CD4-positive, alpha-beta memory T cell (primary cell): ENCODE measurements around the gene HAPLN1. TPM values are rescaled to one million over a fixed set of nuclear protein-coding genes. Genes with fewer than 3 reads are reported as not detected.

ENCODE experiments used
- CTCF ChIA-PET: fragments of 350-600 bp; sonication (Branson Sonifier 250); formaldehyde crosslinking; loops from one replicate; lab custom pipeline; 2021; ENCODE audit warnings: inconsistent platforms; ENCODE audit not compliant: partially characterized antibody; lab: Charles Lee
- POLR2A ChIA-PET: fragments of 350-600 bp; sonication (Branson Sonifier 250); formaldehyde crosslinking; loops from one replicate; lab custom pipeline; 2021; ENCODE audit not compliant: partially characterized antibody; lab: Charles Lee
- DNase-seq, 5 donors: peaks; one replicate each; pipeline versions ENCODE4 v3.0.0 to v3.0.0-alpha.2; 2020 to 2022; ENCODE audit warnings: mixed read lengths in 1 of 5
- H3K27ac ChIP-seq: one replicate; pipeline ENCODE4 v1.7.0; 2013; ENCODE audit warnings: low read depth, low read length
- H3K27me3 ChIP-seq: 2 replicates; pipeline ENCODE4 v1.7.0; 2013; ENCODE audit warnings: mild to moderate bottlenecking, low read length, moderate library complexity; ENCODE audit not compliant: insufficient read depth
- H3K36me3 ChIP-seq: 2 replicates; pipeline ENCODE4 v1.7.0; 2013; ENCODE audit warnings: mild to moderate bottlenecking, low read length, moderate library complexity; ENCODE audit not compliant: insufficient read depth
- H3K4me1 ChIP-seq: 2 replicates; pipeline ENCODE4 v1.7.0; 2013; ENCODE audit warnings: mild to moderate bottlenecking, low read length, moderate library complexity; ENCODE audit not compliant: insufficient read depth
- H3K4me3 ChIP-seq, 2 donors: one replicate each; pipeline ENCODE4 v1.7.0; 2013; ENCODE audit warnings: low read length in 2 of 2, mild to moderate bottlenecking in 1 of 2
- H3K9me3 ChIP-seq, 2 donors: one replicate each; pipeline ENCODE4 v1.7.0; 2013; ENCODE audit warnings: low read length in 2 of 2, control low read depth in 1 of 2; ENCODE audit not compliant: control insufficient read depth in 1 of 2
- H3K27ac Mint-ChIP-seq, 7 donors: one replicate each; pipeline ENCODE4 v1.8.0; 2020 to 2021; ENCODE audit warnings: mixed read lengths in 7 of 7, mild to moderate bottlenecking in 6 of 7, inconsistent platforms in 3 of 7, moderate library complexity in 3 of 7
- H3K27me3 Mint-ChIP-seq, 2 donors: one replicate each; pipeline ENCODE4 v1.8.0; 2020 to 2021; ENCODE audit warnings: mixed read lengths in 2 of 2
- H3K36me3 Mint-ChIP-seq, 2 donors: one replicate each; pipeline ENCODE4 v1.8.0; 2020 to 2021; ENCODE audit warnings: mixed read lengths in 2 of 2, inconsistent platforms in 1 of 2, mild to moderate bottlenecking in 1 of 2
- H3K4me1 Mint-ChIP-seq, 4 donors: one replicate each; pipeline ENCODE4 v1.8.0; 2020 to 2021; ENCODE audit warnings: mixed read lengths in 4 of 4, mild to moderate bottlenecking in 1 of 4
- H3K4me3 Mint-ChIP-seq, 8 donors: one replicate each; pipeline ENCODE4 v1.8.0; 2020 to 2021; ENCODE audit warnings: mixed read lengths in 8 of 8, mild to moderate bottlenecking in 7 of 8, moderate library complexity in 6 of 8, inconsistent platforms in 3 of 8
- H3K9me3 Mint-ChIP-seq, 8 donors: one replicate each; pipeline ENCODE4 v1.8.0; 2020 to 2021; ENCODE audit warnings: mixed read lengths in 8 of 8, mild to moderate bottlenecking in 5 of 8, inconsistent platforms in 3 of 8, moderate library complexity in 1 of 8
- intact Hi-C: fragments of 100-400 bp; cut with micrococcal nuclease; formaldehyde crosslinking; loops from one replicate; pipeline ENCODE4 v1.15.1; 2023
- polyA plus RNA-seq, 2 donors: library from polyadenylated mRNA; unstranded; fragments of 300-500 nt; fragmentation: Illumina TruSeq; gene quantifications; one replicate each; pipeline ENCODE4 v1.2.3, GENCODE V29; 2021
- total RNA-seq, 2 experiments: library from RNA; stranded (reverse); gene quantifications; one replicate each; pipeline ENCODE4 v1.2.3, GENCODE V29; 2021

The HAPLN1 gene
- total and polyA plus RNA-seq, 4 experiments from 2014 or later, result not detected

- Mint-ChIP-seq H3K4me1 (no peaks in the 10 kb centered on the region), H3K36me3 (no peaks in the 10 kb centered on the region), H3K27ac (no peak overlapping the region), H3K4me3 (no peak overlapping the region), H3K27me3 (peaks cover 2 to 8% of the 10 kb centered on the region in 2 donors), H3K9me3 (peaks cover 0 to 9% (median 2%) of the 10 kb centered on the region in 8 donors)
- Histone ChIP-seq H3K9me3 (no peaks in the 10 kb centered on the region), H3K4me1 (no peaks in the 10 kb centered on the region), H3K36me3 (no peaks in the 10 kb centered on the region), H3K27me3 (no peaks in the 10 kb centered on the region), H3K4me3 (no peak overlapping the region), H3K27ac (no peak overlapping the region)
- POLR2A ChIA-PET, result no interaction called here
- intact Hi-C loops, result no loop called here
- CTCF ChIA-PET, result no interaction called here
- DNase-seq, result no peak
Measured at GRCh38 chr5:83708170-83708569, 12.5 kb downstream of the HAPLN1 start.

GRCh38 chr5:83703059-83703458, 17.6 kb downstream of the HAPLN1 start:
- H3K27me3 Mint-ChIP-seq, result peaks cover 1 to 11% of the 10 kb centered on the region in 2 donors
- ChIA-PET POLR2A (no interaction called here), CTCF (interaction anchor here (1.7 kb wide), 1 partner anchor 9 kb away, joined by 4 read pairs; no protein-coding TSS in a partner anchor)

GRCh38 chr5:83701886-83702285, 18.8 kb downstream of the HAPLN1 start:
- CTCF ChIA-PET, result interaction anchor here (1.4 to 1.7 kb wide), 2 partner anchors 7 to 10 kb away, joined by 3 to 4 read pairs; no protein-coding TSS in a partner anchor
- no peaks in the 10 kb centered on the region for H3K36me3 ChIP-seq
- intact Hi-C loops, result no loop called here
- no peak overlapping the region for H3K27ac Mint-ChIP-seq
- H3K27ac ChIP-seq, result no peak overlapping the region
- no peak for DNase-seq
- no peaks in the 10 kb centered on the region for H3K27me3 ChIP-seq
- peaks cover 0 to 9% (median 2%) of the 10 kb centered on the region in 8 donors for H3K9me3 Mint-ChIP-seq
- H3K9me3 ChIP-seq, result no peaks in the 10 kb centered on the region
- no peaks in the 10 kb centered on the region for H3K4me1 ChIP-seq
- no peaks in the 10 kb centered on the region for H3K4me1 Mint-ChIP-seq
- H3K4me3 Mint-ChIP-seq, result no peak overlapping the region
- H3K4me3 ChIP-seq, result no peak overlapping the region
- peaks cover 1 to 11% of the 10 kb centered on the region in 2 donors for H3K27me3 Mint-ChIP-seq
- H3K36me3 Mint-ChIP-seq, result no peaks in the 10 kb centered on the region
- POLR2A ChIA-PET, result no interaction called here

More at GRCh38 chr5:83703059-83703458, 17.6 kb downstream of the HAPLN1 start:
- Histone ChIP-seq H3K4me3 (no peak overlapping the region), H3K9me3 (no peaks in the 10 kb centered on the region), H3K36me3 (no peaks in the 10 kb centered on the region), H3K4me1 (no peaks in the 10 kb centered on the region), H3K27ac (no peak overlapping the region), H3K27me3 (no peaks in the 10 kb centered on the region)
- intact Hi-C loops, result no loop called here
- Mint-ChIP-seq H3K9me3 (peaks cover 0 to 9% (median 2%) of the 10 kb centered on the region in 8 donors), H3K27ac (no peak overlapping the region), H3K4me3 (no peak overlapping the region), H3K36me3 (no peaks in the 10 kb centered on the region), H3K4me1 (no peaks in the 10 kb centered on the region)
- DNase-seq, result no peak

- H3K36me3 Mint-ChIP-seq, result no peaks in the 10 kb centered on the region
- Histone ChIP-seq H3K9me3 (no peaks in the 10 kb centered on the region), H3K4me1 (no peaks in the 10 kb centered on the region), H3K4me3 (no peak overlapping the region), H3K27me3 (no peaks in the 10 kb centered on the region), H3K36me3 (no peaks in the 10 kb centered on the region), H3K27ac (no peak overlapping the region)
- no peak overlapping the region for H3K4me3 Mint-ChIP-seq
- H3K27me3 Mint-ChIP-seq, result peaks cover 0 to 2% of the 10 kb centered on the region in 2 donors
- intact Hi-C loops, result no loop called here
- H3K9me3 Mint-ChIP-seq, result no peaks in the 10 kb centered on the region
- H3K4me1 Mint-ChIP-seq, result no peaks in the 10 kb centered on the region
- POLR2A ChIA-PET, result no interaction called here
- no peak overlapping the region for H3K27ac Mint-ChIP-seq
- no peak for DNase-seq
- CTCF ChIA-PET, result no interaction called here
Measured at GRCh38 chr5:83689881-83690280, 30.8 kb downstream of the HAPLN1 start.

- Mint-ChIP-seq H3K9me3 (peaks cover 0 to 2% (median 0%) of the 10 kb centered on the region in 8 donors), H3K4me3 (no peak overlapping the region), H3K4me1 (no peaks in the 10 kb centered on the region), H3K27me3 (peaks cover 0 to 4% of the 10 kb centered on the region in 2 donors), H3K36me3 (no peaks in the 10 kb centered on the region), H3K27ac (no peak overlapping the region)
- Histone ChIP-seq H3K36me3 (no peaks in the 10 kb centered on the region), H3K27ac (no peak overlapping the region), H3K4me1 (no peaks in the 10 kb centered on the region), H3K9me3 (no peaks in the 10 kb centered on the region), H3K27me3 (no peaks in the 10 kb centered on the region), H3K4me3 (no peak overlapping the region)
- no peak for DNase-seq
- intact Hi-C loops, result no loop called here
- POLR2A ChIA-PET, result no interaction called here
- CTCF ChIA-PET, result no interaction called here
Measured at GRCh38 chr5:83688281-83688680, 32.4 kb downstream of the HAPLN1 start.

GRCh38 chr5:83687124-83687619, 33.5 kb downstream of the HAPLN1 start:
- CTCF ChIA-PET, result no interaction called here
- intact Hi-C loops, result no loop called here
- POLR2A ChIA-PET, result no interaction called here
- Histone ChIP-seq H3K4me1 (no peaks in the 10 kb centered on the region), H3K27me3 (no peaks in the 10 kb centered on the region), H3K9me3 (no peaks in the 10 kb centered on the region), H3K27ac (no peak overlapping the region), H3K36me3 (no peaks in the 10 kb centered on the region), H3K4me3 (no peak overlapping the region)
- no peaks in the 10 kb centered on the region for H3K36me3 Mint-ChIP-seq
- H3K4me1 Mint-ChIP-seq, result no peaks in the 10 kb centered on the region
- no peak overlapping the region for H3K4me3 Mint-ChIP-seq
- peaks cover 0 to 2% (median 0%) of the 10 kb centered on the region in 8 donors for H3K9me3 Mint-ChIP-seq
- H3K27me3 Mint-ChIP-seq, result peaks cover 2 to 6% of the 10 kb centered on the region in 2 donors
- no peak for DNase-seq
- no peak overlapping the region for H3K27ac Mint-ChIP-seq

- POLR2A ChIA-PET, result no interaction called here
- no peaks in the 10 kb centered on the region for H3K4me1 Mint-ChIP-seq
- intact Hi-C loops, result no loop called here
Measured at GRCh38 chr5:83686251-83686650, 34.4 kb downstream of the HAPLN1 start.

More at GRCh38 chr5:83686251-83686650, 34.4 kb downstream of the HAPLN1 start:
- Mint-ChIP-seq H3K27me3 (peaks cover 2 to 5% of the 10 kb centered on the region in 2 donors), H3K4me3 (no peak overlapping the region), H3K9me3 (peaks cover 0 to 2% (median 0%) of the 10 kb centered on the region in 8 donors), H3K27ac (no peak overlapping the region), H3K36me3 (no peaks in the 10 kb centered on the region)
- no peak for DNase-seq
- H3K27ac ChIP-seq, result no peak overlapping the region
- H3K27me3 ChIP-seq, result no peaks in the 10 kb centered on the region
- H3K36me3 ChIP-seq, result no peaks in the 10 kb centered on the region
- CTCF ChIA-PET, result no interaction called here
- no peaks in the 10 kb centered on the region for H3K4me1 ChIP-seq
- H3K4me3 ChIP-seq, result no peak overlapping the region
- H3K9me3 ChIP-seq, result no peaks in the 10 kb centered on the region
